Measurements from ENCODE around the gene CALML6. TPM values are rescaled to one million over a fixed set of nuclear protein-coding genes. Genes with fewer than 3 reads are reported as not detected.

CALML6 gene
- polyA plus RNA-seq, 2 of the 4 experiments (the other 2 are of a cell fraction): 0.49 TPM

- no peaks in the 10 kb centered on the region for H3K9me3 ChIP-seq
- H3K4me2 ChIP-seq: peak overlapping the region; percentile 14; the same call in 1 of the 3 replicates
- FAIRE-seq (no peak), ATAC-seq (peak; percentile 1 to 23; a peak in 3 of 6 replicates), DNase-seq (ENCODE audit: low read depth in 1 of 2, low spot score in 1 of 2) (no peak)
- H3K4me1 ChIP-seq: peaks cover 25% of the 10 kb centered on the region
- 86% methylated on average over 6 of the region's 8 CpGs for WGBS (ENCODE audit: missing lambda C conversion rate)
- H3K4me3 ChIP-seq: no peak overlapping the region
- POLR2A ChIA-PET: no interaction called here
- CTCF ChIA-PET: interaction anchor here (0.6 to 5.4 kb wide), 18 partner anchors 8 to 187 kb away, joined by 3 to 40 read pairs (median 6); partner anchors contain the start of gene CALML6
- H3K27ac ChIP-seq: peak overlapping the region; percentile 63 to 92
- TF ChIP-seq HMGXB4 (CRISPR knock-in tag; IDR thresholded peaks at IDR 0.05; ENCODE audit: borderline replicate concordance): no peak
These were observed 7.8 kb upstream of the CALML6 start for GRCh38 chr1:1907098-1907736.

- Histone ChIP-seq H3K4me1 (peaks cover 25% of the 10 kb centered on the region), H3K4me3 (peak overlapping the region; percentile 73), H3K4me2 (peak overlapping the region; percentile 87), H3K27ac (peak overlapping the region; percentile 91 to 92), H3K9me3 (no peaks in the 10 kb centered on the region)
- ChIA-PET POLR2A (interaction anchor here (0.6 to 1.1 kb wide), 8 partner anchors 8 to 893 kb away, joined by 3 to 8 read pairs (median 6); partner anchors contain the start of gene TMEM52), CTCF (interaction anchor here (0.5 to 5.4 kb wide), 11 partner anchors 10 to 142 kb away, joined by 3 to 40 read pairs (median 6); no protein-coding TSS in a partner anchor)
- ATAC-seq (peak; percentile 18 to 36), FAIRE-seq (no peak), DNase-seq (ENCODE audit: low read depth in 1 of 2, low spot score in 1 of 2) (peak in 1 of 2 experiments; percentile 44)
- 21% methylated on average over 7 of the region's 21 CpGs for WGBS (ENCODE audit: missing lambda C conversion rate)
- TF ChIP-seq HOXB5 (CRISPR knock-in tag; IDR thresholded peaks at IDR 0.05) (no peak), RCOR1 (IDR thresholded peaks at IDR 0.05; ENCODE audit: low read depth, low read length) (no peak), CHD4 (IDR thresholded peaks at IDR 0.05; ENCODE audit: borderline replicate concordance) (no peak)
- TF ChIP-seq, protein P1, sequence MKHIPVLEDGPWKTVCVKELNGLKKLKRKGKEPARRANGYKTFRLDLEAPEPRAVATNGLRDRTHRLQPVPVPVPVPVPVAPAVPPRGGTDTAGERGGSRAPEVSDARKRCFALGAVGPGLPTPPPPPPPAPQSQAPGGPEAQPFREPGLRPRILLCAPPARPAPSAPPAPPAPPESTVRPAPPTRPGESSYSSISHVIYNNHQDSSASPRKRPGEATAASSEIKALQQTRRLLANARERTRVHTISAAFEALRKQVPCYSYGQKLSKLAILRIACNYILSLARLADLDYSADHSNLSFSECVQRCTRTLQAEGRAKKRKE (CRISPR knock-in tag; IDR thresholded peaks at IDR 0.05; ENCODE audit: low read depth): no peak
These were observed 6.6 kb upstream of the CALML6 start for GRCh38 chr1:1908506-1908791.

DNA sequence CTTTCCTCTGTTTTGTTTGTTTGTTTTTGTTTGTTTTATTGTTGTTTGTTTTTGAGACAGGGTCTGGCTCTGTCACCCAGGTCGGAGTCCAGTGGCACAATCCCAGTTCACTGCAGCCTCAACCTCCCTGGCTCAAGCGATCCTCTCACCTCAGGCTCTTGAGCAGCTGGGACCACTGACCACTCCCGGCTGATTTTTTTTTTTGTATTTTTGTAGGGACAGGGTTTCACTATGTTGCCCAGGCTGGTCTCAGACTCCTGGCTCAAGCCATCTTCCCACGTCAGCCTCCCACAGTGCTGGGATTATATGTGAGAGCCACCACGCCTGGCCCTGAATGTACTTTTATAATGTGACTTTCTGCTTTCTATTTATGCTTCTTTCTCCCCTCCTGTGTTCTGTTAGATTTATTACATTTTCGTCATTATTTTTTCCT, 5.0 kb upstream of the CALML6 start:
- no peaks in the 10 kb centered on the region for H3K9me3 ChIP-seq
- CTCF ChIA-PET: interaction anchor here (1.0 to 5.4 kb wide), 7 partner anchors 11 to 134 kb away, joined by 3 to 40 read pairs (median 5); no protein-coding TSS in a partner anchor
- H3K4me2 ChIP-seq: peak overlapping the region; percentile 74
- H3K27ac ChIP-seq: peak overlapping the region; percentile 70 to 83; a peak in 4 of 6 replicates
- TF ChIP-seq RARB (CRISPR knock-in tag; IDR thresholded peaks at IDR 0.05) (no peak), HMGXB4 (CRISPR knock-in tag; IDR thresholded peaks at IDR 0.05; ENCODE audit: borderline replicate concordance) (no peak), SMC3 (IDR thresholded peaks at IDR 0.05) (no peak), ZFP36 (IDR thresholded peaks at IDR 0.05; ENCODE audit: borderline replicate concordance, partially characterized antibody) (no peak), CHD4 (IDR thresholded peaks at IDR 0.05; ENCODE audit: borderline replicate concordance) (no peak), RNF2 (IDR thresholded peaks at IDR 0.05; ENCODE audit: borderline replicate concordance, low read depth) (no peak)
- TF ChIP-seq, protein P2, sequence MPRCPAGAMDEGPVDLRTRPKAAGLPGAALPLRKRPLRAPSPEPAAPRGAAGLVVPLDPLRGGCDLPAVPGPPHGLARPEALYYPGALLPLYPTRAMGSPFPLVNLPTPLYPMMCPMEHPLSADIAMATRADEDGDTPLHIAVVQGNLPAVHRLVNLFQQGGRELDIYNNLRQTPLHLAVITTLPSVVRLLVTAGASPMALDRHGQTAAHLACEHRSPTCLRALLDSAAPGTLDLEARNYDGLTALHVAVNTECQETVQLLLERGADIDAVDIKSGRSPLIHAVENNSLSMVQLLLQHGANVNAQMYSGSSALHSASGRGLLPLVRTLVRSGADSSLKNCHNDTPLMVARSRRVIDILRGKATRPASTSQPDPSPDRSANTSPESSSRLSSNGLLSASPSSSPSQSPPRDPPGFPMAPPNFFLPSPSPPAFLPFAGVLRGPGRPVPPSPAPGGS (IDR thresholded peaks at IDR 0.05): no peak
- no peak overlapping the region; the same call in 2 of the 3 replicates for H3K4me3 ChIP-seq
- POLR2A ChIA-PET: no interaction called here
- ATAC-seq (no peak), FAIRE-seq (no peak), DNase-seq (ENCODE audit: low read depth in 1 of 2, low spot score in 1 of 2) (no peak)
- H3K4me1 ChIP-seq: peaks cover 25% of the 10 kb centered on the region
- WGBS (ENCODE audit: missing lambda C conversion rate): 88% methylated on average over 6 of the region's 6 CpGs
